NB4 (cell line): Measurements from ENCODE around the gene NCK2.

Experiments
- DNase-seq: peaks from one replicate; pipeline ENCODE4 v3.0.0; 2010; ENCODE audit warnings: low read depth
- H3K4me3 ChIP-seq: one replicate; pipeline ENCODE4 v1.5.1; 2011; ENCODE audit warnings: mild to moderate bottlenecking, low read depth, low read length, moderate library complexity
- MYC ChIP-seq: IDR thresholded peaks from 2 replicates; pipeline ENCODE4 v1.6.1; 2011; ENCODE audit warnings: low read depth, low read length
- POLR2A ChIP-seq: IDR thresholded peaks from 2 replicates; pipeline ENCODE4 v1.6.1; 2011; ENCODE audit warnings: mild to moderate bottlenecking; ENCODE audit not compliant: insufficient read length; ENCODE audit errors: extremely low read depth
- TF ChIP-seq, protein P1 (sequence below): IDR thresholded peaks from 2 replicates; pipeline ENCODE4 v1.6.1; 2011; ENCODE audit warnings: low read depth, low read length
- TF ChIP-seq, protein P2 (sequence below): IDR thresholded peaks from one replicate; pipeline ENCODE4 v1.5.1; 2012; ENCODE audit warnings: low read depth, low read length

NCK2 gene

DNA sequence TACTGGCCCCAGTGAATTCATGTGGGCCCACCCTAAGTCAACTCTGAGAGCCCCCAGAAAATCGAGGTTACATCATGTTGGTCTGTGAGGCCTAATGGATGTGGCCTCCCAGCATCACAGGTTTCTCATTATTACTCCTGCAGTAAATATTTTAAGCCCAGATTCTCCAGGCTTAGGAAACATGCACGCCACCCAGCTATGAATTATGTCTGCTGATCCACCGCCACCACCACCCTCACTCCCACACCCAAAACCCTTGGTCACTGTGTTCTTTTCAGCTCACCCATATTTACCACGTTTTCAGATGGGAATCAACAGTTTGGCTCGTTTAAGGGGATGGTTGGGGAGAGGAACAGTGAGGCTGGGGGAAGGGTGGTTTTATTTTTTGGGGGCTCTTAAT lies 128.6 kb downstream of the NCK2 start:
- no peak overlapping the region for H3K4me3 ChIP-seq
- no peak for TF ChIP-seq POLR2A
- TF ChIP-seq, protein P1, sequence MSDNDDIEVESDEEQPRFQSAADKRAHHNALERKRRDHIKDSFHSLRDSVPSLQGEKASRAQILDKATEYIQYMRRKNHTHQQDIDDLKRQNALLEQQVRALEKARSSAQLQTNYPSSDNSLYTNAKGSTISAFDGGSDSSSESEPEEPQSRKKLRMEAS, result 0 out of 2 replicates have a peak, but pooled peaks have one; percentile 2
- DNase-seq, result peak; percentile 61

DNA sequence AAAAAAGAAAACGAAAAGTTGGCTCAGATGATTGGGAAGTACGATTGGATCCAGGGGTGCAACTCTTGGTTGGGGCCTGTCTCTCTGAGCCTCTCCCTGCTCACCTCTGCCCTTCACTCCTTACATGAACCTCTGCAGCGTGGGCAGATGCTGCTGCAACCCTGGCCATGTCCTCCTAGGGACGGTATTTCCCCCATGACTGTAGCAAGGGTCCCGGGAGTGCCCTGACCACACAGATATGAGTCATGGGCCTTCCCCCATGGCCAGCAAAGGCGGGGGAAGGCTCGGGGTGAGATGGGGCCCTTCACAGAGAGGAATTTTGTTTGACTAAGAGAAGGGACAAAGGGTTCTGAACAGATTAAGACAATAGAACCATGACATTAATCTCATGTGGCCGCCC lies 129.0 kb downstream of the NCK2 start:
- DNase-seq, result peak; percentile 96
- H3K4me3 ChIP-seq, result no peak overlapping the region
- TF ChIP-seq POLR2A (no peak), MYC (peak; percentile 43; the same call in 1 of the 2 replicates)
- TF ChIP-seq, protein P1, result peak; percentile 25; the same call in 1 of the 2 replicates
- TF ChIP-seq, protein P2, sequence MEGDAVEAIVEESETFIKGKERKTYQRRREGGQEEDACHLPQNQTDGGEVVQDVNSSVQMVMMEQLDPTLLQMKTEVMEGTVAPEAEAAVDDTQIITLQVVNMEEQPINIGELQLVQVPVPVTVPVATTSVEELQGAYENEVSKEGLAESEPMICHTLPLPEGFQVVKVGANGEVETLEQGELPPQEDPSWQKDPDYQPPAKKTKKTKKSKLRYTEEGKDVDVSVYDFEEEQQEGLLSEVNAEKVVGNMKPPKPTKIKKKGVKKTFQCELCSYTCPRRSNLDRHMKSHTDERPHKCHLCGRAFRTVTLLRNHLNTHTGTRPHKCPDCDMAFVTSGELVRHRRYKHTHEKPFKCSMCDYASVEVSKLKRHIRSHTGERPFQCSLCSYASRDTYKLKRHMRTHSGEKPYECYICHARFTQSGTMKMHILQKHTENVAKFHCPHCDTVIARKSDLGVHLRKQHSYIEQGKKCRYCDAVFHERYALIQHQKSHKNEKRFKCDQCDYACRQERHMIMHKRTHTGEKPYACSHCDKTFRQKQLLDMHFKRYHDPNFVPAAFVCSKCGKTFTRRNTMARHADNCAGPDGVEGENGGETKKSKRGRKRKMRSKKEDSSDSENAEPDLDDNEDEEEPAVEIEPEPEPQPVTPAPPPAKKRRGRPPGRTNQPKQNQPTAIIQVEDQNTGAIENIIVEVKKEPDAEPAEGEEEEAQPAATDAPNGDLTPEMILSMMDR, result peak; percentile 17

DNA sequence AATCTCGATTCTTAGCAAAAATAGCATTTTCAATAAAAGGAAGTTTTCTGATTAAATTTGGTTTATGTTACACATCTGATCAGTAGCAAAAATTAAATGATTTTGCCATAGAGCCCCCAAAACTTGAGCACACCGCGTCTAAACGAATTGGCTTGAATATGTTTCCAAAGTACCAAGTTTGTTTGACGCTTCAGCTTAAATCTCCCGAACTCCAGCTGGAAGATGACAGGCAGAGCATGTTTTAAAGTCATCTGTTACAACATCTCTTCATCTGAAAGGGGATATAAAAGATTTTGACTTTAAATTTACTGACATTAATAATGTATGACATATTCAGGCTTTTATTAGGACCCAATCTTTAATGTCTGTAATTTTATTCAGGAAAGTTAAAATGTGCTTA lies 129.8 kb downstream of the NCK2 start:
- no peak overlapping the region for H3K4me3 ChIP-seq
- TF ChIP-seq, protein P2, result no peak
- no peak for TF ChIP-seq MYC
- TF ChIP-seq, protein P1, result no peak
- no peak for TF ChIP-seq POLR2A
- no peak for DNase-seq

DNA sequence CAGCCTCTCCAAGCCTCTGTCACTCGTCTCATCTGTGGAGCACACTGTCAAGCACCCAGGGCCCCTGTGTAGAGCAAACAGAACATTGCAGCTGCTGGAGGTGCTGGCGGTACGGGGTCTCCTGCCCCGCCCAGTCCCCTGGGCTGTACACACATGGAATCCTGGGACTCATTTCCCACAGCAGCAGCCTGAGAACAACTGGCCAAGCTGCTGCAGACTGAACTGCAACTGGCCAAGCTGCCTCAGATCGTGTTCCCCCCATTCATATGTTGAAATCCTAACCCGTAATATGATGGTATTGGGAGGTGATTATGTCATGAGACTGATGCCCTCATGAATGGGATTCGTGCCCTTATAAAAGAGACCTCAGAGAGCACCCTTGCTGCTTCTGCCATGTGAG lies 130.5 kb downstream of the NCK2 start:
- TF ChIP-seq, protein P2, result no peak
- TF ChIP-seq POLR2A (no peak), MYC (no peak)
- TF ChIP-seq, protein P1, result no peak
- DNase-seq, result peak; percentile 73
- H3K4me3 ChIP-seq, result no peak overlapping the region

DNA sequence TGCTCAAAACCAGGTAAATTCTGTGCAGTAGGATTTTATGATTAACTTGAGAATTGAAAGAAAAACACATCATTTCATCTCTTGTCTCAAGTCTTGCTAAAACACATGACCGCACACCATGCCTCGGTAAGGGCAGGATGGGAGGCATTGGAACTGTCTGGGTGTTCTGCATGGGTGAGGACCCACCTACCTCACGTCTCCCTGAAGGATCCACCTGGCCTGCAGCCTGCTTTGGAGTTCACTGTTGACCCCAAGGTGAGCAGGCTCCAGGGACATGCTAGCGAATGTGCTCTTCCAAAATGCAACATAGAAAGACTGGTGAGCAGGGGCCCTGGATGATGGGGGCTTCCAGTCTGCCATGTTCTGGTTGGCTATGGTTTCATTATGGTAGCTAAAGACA lies 131.5 kb downstream of the NCK2 start:
- DNase-seq, result no peak
- no peak overlapping the region for H3K4me3 ChIP-seq
- TF ChIP-seq, protein P2, result no peak
- TF ChIP-seq MYC (no peak), POLR2A (no peak)
- TF ChIP-seq, protein P1, result no peak

DNA sequence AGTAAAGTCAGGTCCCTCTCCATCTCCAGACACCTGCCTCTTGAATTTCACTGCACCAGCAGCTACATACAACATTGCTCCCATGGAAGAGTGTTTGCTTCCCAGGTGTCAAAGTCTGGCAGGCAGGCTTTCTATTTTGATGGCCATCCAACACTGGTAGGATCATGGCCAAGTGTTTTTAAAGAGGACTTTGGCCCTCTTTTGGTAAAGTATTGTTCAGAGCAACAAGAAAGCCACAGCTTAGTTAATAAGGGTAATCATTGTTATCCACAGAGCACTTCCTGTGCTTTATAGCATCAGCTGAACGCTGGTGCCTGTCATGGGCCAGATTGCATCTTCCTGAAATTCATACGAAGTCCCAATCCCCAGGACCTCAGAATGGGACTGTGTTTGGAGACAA lies 133.2 kb downstream of the NCK2 start:
- DNase-seq, result no peak
- TF ChIP-seq MYC, result no peak
- TF ChIP-seq, protein P2, result no peak
- TF ChIP-seq, protein P1, result no peak
- TF ChIP-seq POLR2A, result no peak

More for the DNA sequence above, 133.2 kb downstream of the NCK2 start:
- H3K4me3 ChIP-seq, result no peak overlapping the region
